IMR-90 (cell line): Measurements from ENCODE around the gene CDCP1. TPM values are rescaled to one million over a fixed set of nuclear protein-coding genes. Genes with fewer than 3 reads are reported as not detected.

Source experiments
- ELK1 ChIP-seq: fragments of 150-350 bp; IDR thresholded peaks from 2 replicates; pipeline ENCODE4 v1.6.1; 2016; ENCODE audit warnings: low read depth, mild to moderate bottlenecking, low read length, moderate library complexity, borderline replicate concordance
- RCOR1 ChIP-seq: IDR thresholded peaks from 2 replicates; pipeline ENCODE4 v1.6.1; 2012; ENCODE audit warnings: mild to moderate bottlenecking, low read length, improper control_type of control experiment; ENCODE audit not compliant: insufficient replicate concordance
- polyA plus RNA-seq, 3 experiments: library from polyadenylated mRNA; depleted of rRNA; stranded (reverse); fragments of >200 nt; gene quantifications; 2 replicates each; pipeline ENCODE4 v1.2.3, GENCODE V29; 2012; ENCODE audit warnings: low replicate concordance in 1 of 3
- total RNA-seq: library from RNA; depleted of rRNA; stranded (reverse); fragments of >200 nt; gene quantifications from 2 replicates; pipeline ENCODE4 v1.2.3, GENCODE V29; 2012

The CDCP1 gene
- total and polyA plus RNA-seq, 2 of the 4 experiments (the other 2 are of a cell fraction): 2.5 to 3.8 TPM

GRCh38 chr3:45167011-45167911 is 21.1 kb upstream of the CDCP1 start (continued):
- no peak for TF ChIP-seq ELK1
- no peak for TF ChIP-seq RCOR1
